Bone marrow (tissue), 2 donors: ENCODE measurements around the gene FSTL1.

Source experiments
- DNase-seq, 2 donors: peaks; one replicate each; lab custom pipeline; 2025; lab: John Stamatoyannopoulos, UW

FSTL1 gene

GRCh38 chr3:120440001-120440703 lies 10.6 kb downstream of the FSTL1 start:
- DNase-seq: no peak

- DNase-seq: no peak
Observed at GRCh38 chr3:120438665-120439370, 12.0 kb downstream of the FSTL1 start.

GRCh38 chr3:120438216-120438615 lies 12.6 kb downstream of the FSTL1 start:
- no peak for DNase-seq

GRCh38 chr3:120437559-120437958 lies 13.2 kb downstream of the FSTL1 start:
- DNase-seq: no peak

- DNase-seq: no peak
Observed at GRCh38 chr3:120436523-120437050, 14.2 kb downstream of the FSTL1 start.

GRCh38 chr3:120435621-120436020 lies 15.2 kb downstream of the FSTL1 start:
- DNase-seq: no peak

GRCh38 chr3:120433662-120434331 lies 17.0 kb downstream of the FSTL1 start:
- no peak for DNase-seq

- DNase-seq: no peak
Observed at GRCh38 chr3:120432150-120432860, 18.5 kb downstream of the FSTL1 start.

GRCh38 chr3:120429921-120430361 lies 20.9 kb downstream of the FSTL1 start:
- DNase-seq: no peak

- no peak for DNase-seq
Observed at GRCh38 chr3:120428924-120429323, 21.9 kb downstream of the FSTL1 start.

- no peak for DNase-seq
Observed at GRCh38 chr3:120427201-120427600, 23.6 kb downstream of the FSTL1 start.

- no peak for DNase-seq
Observed at GRCh38 chr3:120425572-120426250, 25.1 kb downstream of the FSTL1 start.

- no peak for DNase-seq
Observed at GRCh38 chr3:120424976-120425570, 25.7 kb downstream of the FSTL1 start.

GRCh38 chr3:120424506-120424905 lies 26.3 kb downstream of the FSTL1 start:
- DNase-seq: no peak

GRCh38 chr3:120423432-120423831 lies 27.4 kb downstream of the FSTL1 start:
- DNase-seq: no peak

GRCh38 chr3:120421926-120422325 lies 28.9 kb downstream of the FSTL1 start:
- no peak for DNase-seq

- DNase-seq: no peak
Observed at GRCh38 chr3:120420928-120421551, 29.8 kb downstream of the FSTL1 start.

- no peak for DNase-seq
Observed at GRCh38 chr3:120420360-120420759, 30.4 kb downstream of the FSTL1 start.

- DNase-seq: no peak
Observed at GRCh38 chr3:120419797-120420196, 31.0 kb downstream of the FSTL1 start.

- DNase-seq: no peak
Observed at GRCh38 chr3:120418866-120419490, 31.8 kb downstream of the FSTL1 start.
